HepG2 (cell line): Measurements from ENCODE around the gene CYB5B. TPM values are rescaled to one million over a fixed set of nuclear protein-coding genes. Genes with fewer than 3 reads are reported as not detected.

Experiments
- ATAC-seq: fragments of 200-7000 bp; cut with Tn5 transposase; 3 replicates; pipeline ENCODE4 v1.9.1; 2020; ENCODE audit warnings: mild to moderate bottlenecking, moderate library complexity
- BruUV-seq: library from RNA; stranded (reverse); fragments of 400-500 nt; replicated peaks from 2 replicates; lab custom pipeline; 2021; lab: Mats Ljungman, UMichigan
- CTCF ChIA-PET: fragments of 300-600 bp; formaldehyde crosslinking; extraction: SDS; loops from one replicate; lab custom pipeline; 2021; ENCODE audit warnings: low total read pairs, inconsistent platforms, low intra/inter-chr PET ratio; lab: Yijun Ruan, JAX
- POLR2A ChIA-PET: fragments of 350-600 bp; sonication (Branson Sonifier 250); formaldehyde crosslinking; loops from one replicate; lab custom pipeline; 2020; ENCODE audit warnings: antibody characterized with exemption, inconsistent platforms; lab: Yijun Ruan, JAX
- DNase-seq: peaks from one replicate; pipeline ENCODE4 v3.0.0-alpha.2; 2015; ENCODE audit warnings: low spot score
- FAIRE-seq: peaks from 3 replicates; lab custom pipeline; 2011; peaks lifted over from hg19 to GRCh38; lab: Jason Lieb, UNC
- H2AFZ ChIP-seq: one replicate; pipeline ENCODE4 v1.6.1; 2011; ENCODE audit warnings: low read length, inconsistent platforms
- H3K27ac ChIP-seq: fragments of 300-600 bp; 3 replicates; pipeline ENCODE4 v1.8.0; 2011; ENCODE audit warnings: mixed run types, mild to moderate bottlenecking, mixed read lengths, low read length, inconsistent platforms; ENCODE audit not compliant: insufficient read depth; ENCODE audit errors: extremely low read length
- H3K27me3 ChIP-seq, 2 experiments: fragments of 200-600 bp in 1 of 2; 2 replicates in 1 of 2; 3 replicates in 1 of 2; pipeline versions ENCODE4 v1.6.0 to v1.8.0; 2011; ENCODE audit warnings: low read length in 2 of 2, mild to moderate bottlenecking in 2 of 2, moderate library complexity in 2 of 2, inconsistent platforms in 1 of 2; ENCODE audit not compliant: insufficient read depth in 2 of 2, control insufficient read depth in 1 of 2
- H3K36me3 ChIP-seq, 2 experiments: fragments of 200-600 bp in 1 of 2; replicated peaks in 1 of 2; 2 replicates in 1 of 2; 3 replicates in 1 of 2; pipeline versions ENCODE4 v1.5.1 to v1.8.0; 2011; ENCODE audit warnings: low read length in 2 of 2, inconsistent platforms in 1 of 2; ENCODE audit not compliant: insufficient read depth in 2 of 2, control insufficient read depth in 1 of 2
- H3K4me1 ChIP-seq: 2 replicates; pipeline ENCODE4 v1.5.1; 2012; ENCODE audit warnings: low read length, inconsistent platforms; ENCODE audit not compliant: insufficient read depth
- H3K4me2 ChIP-seq: 2 replicates; pipeline ENCODE4 v1.6.0; 2011; ENCODE audit warnings: low read depth, low read length, inconsistent platforms
- H3K4me3 ChIP-seq, 3 experiments: fragments of 200-600 bp in 1 of 3; sonication (generic), shearing (Covaris generic) in 1 of 3; replicated peaks in 1 of 3; 2 replicates each; pipeline ENCODE4 v1.5.1; 2011 to 2016; ENCODE audit warnings: low read length in 3 of 3, inconsistent platforms in 2 of 3, low read depth in 2 of 3, mild to moderate bottlenecking in 2 of 3, control low read depth in 1 of 3, mixed read lengths in 1 of 3; ENCODE audit not compliant: insufficient read depth in 1 of 3
- H3K79me2 ChIP-seq: one replicate; pipeline ENCODE4 v1.6.1; 2011; ENCODE audit warnings: low read length, inconsistent platforms; ENCODE audit not compliant: insufficient read depth
- H3K9ac ChIP-seq: 2 replicates; pipeline ENCODE4 v1.6.0; 2011; ENCODE audit warnings: mild to moderate bottlenecking, low read depth, low read length, inconsistent platforms; ENCODE audit not compliant: insufficient read depth
- H3K9me3 ChIP-seq: 2 replicates; pipeline ENCODE4 v1.5.1; 2012; ENCODE audit warnings: mild to moderate bottlenecking, low read length
- H4K20me1 ChIP-seq: 2 replicates; pipeline ENCODE4 v1.6.0; 2011; ENCODE audit warnings: inconsistent platforms, mild to moderate bottlenecking, low read length, moderate library complexity; ENCODE audit not compliant: insufficient read depth
- ESRRA ChIP-seq: sonication (generic); formaldehyde crosslinking; IDR thresholded peaks from 2 replicates; pipeline ENCODE4 v1.5.1; 2020; ENCODE audit warnings: mild to moderate bottlenecking, low read depth, missing genetic modification reagents
- HMGA1 ChIP-seq: sonication (generic); formaldehyde crosslinking; conservative IDR thresholded peaks from 2 replicates; pipeline ENCODE4 v1.4.0; 2020; ENCODE audit warnings: missing genetic modification reagents
- JUNB ChIP-seq: sonication (generic); formaldehyde crosslinking; IDR thresholded peaks from 2 replicates; pipeline ENCODE4 v1.8.0; 2022; ENCODE audit warnings: missing genetic modification reagents, mild to moderate bottlenecking, borderline replicate concordance
- KDM5B ChIP-seq: sonication (generic); formaldehyde crosslinking; IDR thresholded peaks from 2 replicates; pipeline ENCODE4 v1.4.0; 2020; ENCODE audit warnings: missing genetic modification reagents, mild to moderate bottlenecking, borderline replicate concordance
- POLR2AphosphoS2 ChIP-seq: IDR thresholded peaks from 2 replicates; pipeline ENCODE4 v1.6.1; 2011; ENCODE audit warnings: low read depth, low read length, improper control_type of control experiment
- RARA ChIP-seq: IDR thresholded peaks from 2 replicates; pipeline ENCODE4 v1.6.1; 2016; ENCODE audit warnings: missing genetic modification reagents, missing compliant biosample characterization
- RARG ChIP-seq: sonication (generic); formaldehyde crosslinking; IDR thresholded peaks from 2 replicates; pipeline ENCODE4 v1.4.0; 2020; ENCODE audit warnings: low read depth, mild to moderate bottlenecking, missing genetic modification reagents
- SOX6 ChIP-seq, 2 experiments: fragments of 450-650 bp in 1 of 2; sonication (generic) in 1 of 2; formaldehyde crosslinking in 1 of 2; IDR thresholded peaks; 2 replicates each; pipeline versions ENCODE4 v1.4.0 to v1.6.1; 2017 to 2020; ENCODE audit warnings: antibody characterized with exemption in 1 of 2, mild to moderate bottlenecking in 1 of 2, missing genetic modification reagents in 1 of 2
- SUZ12 ChIP-seq: fragments of 150-350 bp; IDR thresholded peaks from 2 replicates; pipeline ENCODE4 v1.6.1; 2014; ENCODE audit warnings: low read depth, low read length
- TCF12 ChIP-seq, 2 experiments: fragments of 450-650 bp in 1 of 2; sonication (generic) in 1 of 2; formaldehyde crosslinking in 1 of 2; IDR thresholded peaks; 2 replicates each; pipeline versions ENCODE4 v1.6.1 to v1.8.0; 2017 to 2022; ENCODE audit warnings: antibody characterized with exemption in 1 of 2, mild to moderate bottlenecking in 1 of 2, missing genetic modification reagents in 1 of 2, moderate library complexity in 1 of 2
- ZNF205 ChIP-seq: IDR thresholded peaks from 2 replicates; pipeline ENCODE4 v1.6.1; 2018; ENCODE audit warnings: missing biosample characterization, missing genetic modification reagents
- ZNF256 ChIP-seq: sonication (generic); formaldehyde crosslinking; conservative IDR thresholded peaks from 2 replicates; pipeline ENCODE4 v1.4.0; 2020; ENCODE audit warnings: missing genetic modification reagents
- ZNF441 ChIP-seq: sonication (generic); formaldehyde crosslinking; IDR thresholded peaks from 2 replicates; pipeline ENCODE4 v1.7.0; 2021; ENCODE audit warnings: missing genetic modification reagents, borderline replicate concordance
- ZNF776 ChIP-seq: sonication (generic); formaldehyde crosslinking; IDR thresholded peaks from 2 replicates; pipeline ENCODE4 v1.4.0; 2020; ENCODE audit warnings: mild to moderate bottlenecking, missing genetic modification reagents
- ZNF790 ChIP-seq: sonication (generic); formaldehyde crosslinking; IDR thresholded peaks from 2 replicates; pipeline ENCODE4 v1.8.0; 2022; ENCODE audit warnings: missing genetic modification reagents, mild to moderate bottlenecking, borderline replicate concordance
- WGBS: methylation state at CpG from one replicate; pipeline ENCODE4 v1.1.6; 2017; ENCODE audit warnings: low lambda C conversion rate; 5-methylcytosine and 5-hydroxymethylcytosine counted together
- in situ Hi-C: cut with HindIII; loops from 2 replicates; pipeline ENCODE4 v1.10.0; 2017; ENCODE audit warnings: low pct_unique_long_range_greater_than_20kb; ENCODE audit not compliant: extremely low pct_ligation_motif_present
- intact Hi-C: fragments of 100-400 bp; cut with micrococcal nuclease; formaldehyde crosslinking; loops from one replicate; pipeline ENCODE4 v1.10.0; 2022; ENCODE audit not compliant: unreplicated experiment
- polyA plus RNA-seq, 8 experiments: library from polyadenylated mRNA; depleted of rRNA in 3 of 8; stranded (reverse) in 7 of 8; unstranded in 1 of 8; fragments of >200 nt; fragmentation: Illumina TruSeq in 4 of 8; extraction: Trizol in 4 of 8; gene quantifications; 2 replicates each; pipeline versions ENCODE4 v1.2.1 to v1.2.3, GENCODE V29; 2011 to 2016; ENCODE audit warnings: low read depth in 4 of 8, missing spikeins in 1 of 8, mixed read lengths in 1 of 8; ENCODE audit not compliant: insufficient read depth in 1 of 8
- total RNA-seq, 5 experiments: library from RNA; depleted of rRNA; stranded (reverse); fragments of >200 nt; fragmentation: Illumina TruSeq; extraction: Trizol; gene quantifications; 2 replicates each; pipeline ENCODE4 v1.2.3, GENCODE V29; 2016; ENCODE audit warnings: low read depth in 1 of 5
- TF ChIP-seq, protein P1 (sequence below): sonication (generic); formaldehyde crosslinking; IDR thresholded peaks from 2 replicates; pipeline ENCODE4 v1.4.0; 2020; ENCODE audit warnings: missing genetic modification reagents
- TF ChIP-seq, protein P2 (sequence below): sonication (generic); formaldehyde crosslinking; IDR thresholded peaks from 2 replicates; pipeline ENCODE4 v1.5.1; 2020; ENCODE audit warnings: mild to moderate bottlenecking, missing genetic modification reagents, moderate library complexity

The CYB5B gene
- total and polyA plus RNA-seq, 2 of the 13 experiments (the other 11 are each of a cell fraction or from before 2014, with no cell fraction given) = 234 to 432 TPM

DNA sequence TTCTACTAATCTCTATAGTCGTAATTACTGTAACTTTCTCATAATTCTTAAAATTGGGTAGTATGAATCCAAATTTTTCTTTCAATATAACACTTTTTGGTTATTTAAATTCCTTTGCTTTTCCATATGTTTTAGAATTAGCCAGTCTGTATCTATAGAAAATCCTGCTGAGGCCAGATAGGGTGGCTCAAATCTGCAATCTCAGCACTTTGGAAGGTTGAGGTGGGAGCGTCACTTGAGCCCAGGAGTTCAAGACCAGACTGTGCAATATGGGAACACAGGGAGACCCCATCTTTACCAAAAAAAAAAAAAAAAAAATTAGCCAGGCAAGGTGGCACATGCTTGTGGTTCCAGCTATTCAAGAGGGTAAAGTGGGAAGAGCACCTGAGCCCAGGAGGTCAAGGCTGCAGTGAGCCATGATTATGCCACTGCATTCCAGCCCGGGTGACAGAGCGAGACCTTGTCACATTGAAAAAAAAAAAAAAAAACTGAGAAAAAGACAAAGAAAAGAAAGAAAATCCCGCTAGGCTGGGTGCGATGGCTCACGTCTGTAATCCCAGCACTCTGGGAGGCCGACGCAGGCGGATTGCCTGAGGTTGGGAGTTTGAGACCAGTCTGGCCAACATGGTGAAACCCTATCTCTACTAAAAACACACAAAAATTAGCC is 47.9 kb upstream of the CYB5B start:
- no peak overlapping the region for H3K4me3 ChIP-seq
- no peaks in the 10 kb centered on the region for H3K9me3 ChIP-seq
- peak overlapping the region; percentile 41 for H3K27ac ChIP-seq
- in situ Hi-C loops (no loop called here), intact Hi-C loops (no loop called here)
- DNase-seq = peak; percentile 75
- H3K36me3 ChIP-seq = peaks cover 7 to 38% of the 10 kb centered on the region in 2 experiments
- no peak overlapping the region for H3K4me2 ChIP-seq
- no peaks in the 10 kb centered on the region for H4K20me1 ChIP-seq
- 71% methylated on average over 10 of the region's 10 CpGs for WGBS
- ChIA-PET POLR2A (interaction anchor here (0.6 to 2.4 kb wide), 4 partner anchors 9 to 26 kb away, joined by 4 to 14 read pairs (median 4); no protein-coding TSS in a partner anchor), CTCF (no interaction called here)
- H2AFZ ChIP-seq = no peak overlapping the region
- H3K79me2 ChIP-seq = peaks cover 6% of the 10 kb centered on the region
- peaks cover 58% of the 10 kb centered on the region for H3K4me1 ChIP-seq
- no TSS peak for BruUV-seq
- peak; percentile 64 for ATAC-seq
- H3K9ac ChIP-seq = no peak overlapping the region
- no peak for FAIRE-seq
- no peaks in the 10 kb centered on the region for H3K27me3 ChIP-seq
- TF ChIP-seq SUZ12 (no peak), HMGA1 (CRISPR knock-in tag) (no peak), JUNB (CRISPR knock-in tag) (0 out of 2 replicates have a peak, but pooled peaks have one; percentile 42), KDM5B (CRISPR knock-in tag) (peak; percentile 33; the same call in 1 of the 2 replicates), TCF12 (IDR thresholded peaks at IDR 0.05) (no peak), TCF12 (CRISPR knock-in tag; IDR thresholded peaks at IDR 0.05) (peak; percentile 37; the same call in 1 of the 2 replicates), ESRRA (0 out of 2 replicates have a peak, but pooled peaks have one; percentile 40), RARA (CRISPR knock-in tag) (peak; percentile 70), ZNF790 (CRISPR knock-in tag) (no peak), SOX6 (IDR thresholded peaks at IDR 0.05) (no peak), SOX6 (CRISPR knock-in tag; IDR thresholded peaks at IDR 0.05) (peak; percentile 74), ZNF205 (CRISPR knock-in tag) (no peak), POLR2AphosphoS2 (no peak), ZNF776 (CRISPR knock-in tag) (no peak), RARG (CRISPR knock-in tag) (no peak), ZNF256 (0 out of 2 replicates have a peak, but pooled peaks have one; percentile 32), ZNF441 (CRISPR knock-in tag) (0 out of 2 replicates have a peak, but pooled peaks have one; percentile 15)
- TF ChIP-seq, protein P1, sequence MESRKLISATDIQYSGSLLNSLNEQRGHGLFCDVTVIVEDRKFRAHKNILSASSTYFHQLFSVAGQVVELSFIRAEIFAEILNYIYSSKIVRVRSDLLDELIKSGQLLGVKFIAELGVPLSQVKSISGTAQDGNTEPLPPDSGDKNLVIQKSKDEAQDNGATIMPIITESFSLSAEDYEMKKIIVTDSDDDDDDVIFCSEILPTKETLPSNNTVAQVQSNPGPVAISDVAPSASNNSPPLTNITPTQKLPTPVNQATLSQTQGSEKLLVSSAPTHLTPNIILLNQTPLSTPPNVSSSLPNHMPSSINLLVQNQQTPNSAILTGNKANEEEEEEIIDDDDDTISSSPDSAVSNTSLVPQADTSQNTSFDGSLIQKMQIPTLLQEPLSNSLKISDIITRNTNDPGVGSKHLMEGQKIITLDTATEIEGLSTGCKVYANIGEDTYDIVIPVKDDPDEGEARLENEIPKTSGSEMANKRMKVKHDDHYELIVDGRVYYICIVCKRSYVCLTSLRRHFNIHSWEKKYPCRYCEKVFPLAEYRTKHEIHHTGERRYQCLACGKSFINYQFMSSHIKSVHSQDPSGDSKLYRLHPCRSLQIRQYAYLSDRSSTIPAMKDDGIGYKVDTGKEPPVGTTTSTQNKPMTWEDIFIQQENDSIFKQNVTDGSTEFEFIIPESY (CRISPR knock-in tag) = peak; percentile 97
- TF ChIP-seq, protein P2, sequence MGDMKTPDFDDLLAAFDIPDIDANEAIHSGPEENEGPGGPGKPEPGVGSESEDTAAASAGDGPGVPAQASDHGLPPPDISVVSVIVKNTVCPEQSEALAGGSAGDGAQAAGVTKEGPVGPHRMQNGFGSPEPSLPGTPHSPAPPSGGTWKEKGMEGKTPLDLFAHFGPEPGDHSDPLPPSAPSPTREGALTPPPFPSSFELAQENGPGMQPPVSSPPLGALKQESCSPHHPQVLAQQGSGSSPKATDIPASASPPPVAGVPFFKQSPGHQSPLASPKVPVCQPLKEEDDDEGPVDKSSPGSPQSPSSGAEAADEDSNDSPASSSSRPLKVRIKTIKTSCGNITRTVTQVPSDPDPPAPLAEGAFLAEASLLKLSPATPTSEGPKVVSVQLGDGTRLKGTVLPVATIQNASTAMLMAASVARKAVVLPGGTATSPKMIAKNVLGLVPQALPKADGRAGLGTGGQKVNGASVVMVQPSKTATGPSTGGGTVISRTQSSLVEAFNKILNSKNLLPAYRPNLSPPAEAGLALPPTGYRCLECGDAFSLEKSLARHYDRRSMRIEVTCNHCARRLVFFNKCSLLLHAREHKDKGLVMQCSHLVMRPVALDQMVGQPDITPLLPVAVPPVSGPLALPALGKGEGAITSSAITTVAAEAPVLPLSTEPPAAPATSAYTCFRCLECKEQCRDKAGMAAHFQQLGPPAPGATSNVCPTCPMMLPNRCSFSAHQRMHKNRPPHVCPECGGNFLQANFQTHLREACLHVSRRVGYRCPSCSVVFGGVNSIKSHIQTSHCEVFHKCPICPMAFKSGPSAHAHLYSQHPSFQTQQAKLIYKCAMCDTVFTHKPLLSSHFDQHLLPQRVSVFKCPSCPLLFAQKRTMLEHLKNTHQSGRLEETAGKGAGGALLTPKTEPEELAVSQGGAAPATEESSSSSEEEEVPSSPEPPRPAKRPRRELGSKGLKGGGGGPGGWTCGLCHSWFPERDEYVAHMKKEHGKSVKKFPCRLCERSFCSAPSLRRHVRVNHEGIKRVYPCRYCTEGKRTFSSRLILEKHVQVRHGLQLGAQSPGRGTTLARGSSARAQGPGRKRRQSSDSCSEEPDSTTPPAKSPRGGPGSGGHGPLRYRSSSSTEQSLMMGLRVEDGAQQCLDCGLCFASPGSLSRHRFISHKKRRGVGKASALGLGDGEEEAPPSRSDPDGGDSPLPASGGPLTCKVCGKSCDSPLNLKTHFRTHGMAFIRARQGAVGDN (CRISPR knock-in tag) = peak; percentile 35; the same call in 1 of the 2 replicates
